Measurements from ENCODE around the gene ZNF232.
"Not testable (repeated sequence)": the region's sequence is repeated elsewhere in the genome, so short reads cannot be mapped to it uniquely, and the experiment has no call there.

DNA sequence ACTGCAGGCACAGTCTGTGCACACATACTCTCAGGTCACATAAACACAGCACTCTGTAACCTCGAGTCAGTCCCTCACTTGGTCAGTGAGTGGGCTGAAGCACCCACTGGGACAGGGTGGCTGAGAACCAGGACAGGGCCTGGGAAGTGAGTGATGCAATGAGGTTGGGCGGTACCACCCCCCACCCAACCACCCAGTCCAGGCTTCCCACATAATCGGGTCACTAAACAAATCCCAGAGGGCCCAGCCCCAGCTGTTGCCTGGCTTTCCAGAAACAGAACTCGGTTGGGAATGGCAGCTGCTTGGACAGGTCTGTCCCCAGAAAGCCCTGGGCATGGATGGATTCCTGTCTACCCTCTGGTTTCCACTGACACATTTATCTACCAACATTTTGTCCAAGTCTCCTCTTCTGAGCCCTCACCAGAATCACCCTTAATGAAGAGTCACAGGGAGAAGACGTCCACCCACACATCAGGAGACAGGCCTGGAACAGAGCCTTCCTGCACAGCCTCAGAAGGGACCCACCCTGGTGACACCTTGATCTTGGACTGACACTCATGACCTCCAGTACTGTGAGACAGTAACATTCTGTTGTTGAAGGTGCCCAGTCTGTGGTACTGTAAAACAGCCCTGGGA is 12.6 kb upstream of the ZNF232 start:
- TF ChIP-seq, protein P1, sequence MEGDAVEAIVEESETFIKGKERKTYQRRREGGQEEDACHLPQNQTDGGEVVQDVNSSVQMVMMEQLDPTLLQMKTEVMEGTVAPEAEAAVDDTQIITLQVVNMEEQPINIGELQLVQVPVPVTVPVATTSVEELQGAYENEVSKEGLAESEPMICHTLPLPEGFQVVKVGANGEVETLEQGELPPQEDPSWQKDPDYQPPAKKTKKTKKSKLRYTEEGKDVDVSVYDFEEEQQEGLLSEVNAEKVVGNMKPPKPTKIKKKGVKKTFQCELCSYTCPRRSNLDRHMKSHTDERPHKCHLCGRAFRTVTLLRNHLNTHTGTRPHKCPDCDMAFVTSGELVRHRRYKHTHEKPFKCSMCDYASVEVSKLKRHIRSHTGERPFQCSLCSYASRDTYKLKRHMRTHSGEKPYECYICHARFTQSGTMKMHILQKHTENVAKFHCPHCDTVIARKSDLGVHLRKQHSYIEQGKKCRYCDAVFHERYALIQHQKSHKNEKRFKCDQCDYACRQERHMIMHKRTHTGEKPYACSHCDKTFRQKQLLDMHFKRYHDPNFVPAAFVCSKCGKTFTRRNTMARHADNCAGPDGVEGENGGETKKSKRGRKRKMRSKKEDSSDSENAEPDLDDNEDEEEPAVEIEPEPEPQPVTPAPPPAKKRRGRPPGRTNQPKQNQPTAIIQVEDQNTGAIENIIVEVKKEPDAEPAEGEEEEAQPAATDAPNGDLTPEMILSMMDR (IDR thresholded peaks at IDR 0.05) = not testable (repeated sequence)
- TF ChIP-seq ZFP36 (IDR thresholded peaks at IDR 0.05; ENCODE audit: borderline replicate concordance, partially characterized antibody); RFX5 (IDR thresholded peaks at IDR 0.05); POLR2A (IDR thresholded peaks at IDR 0.05; ENCODE audit: low read length); MAZ (IDR thresholded peaks at IDR 0.05; ENCODE audit: borderline replicate concordance, low read depth, low read length); EP300 (IDR thresholded peaks at IDR 0.05); TP53 (CRISPR knock-in tag; IDR thresholded peaks at IDR 0.05): not testable (repeated sequence)
- TF ChIP-seq, protein P2, sequence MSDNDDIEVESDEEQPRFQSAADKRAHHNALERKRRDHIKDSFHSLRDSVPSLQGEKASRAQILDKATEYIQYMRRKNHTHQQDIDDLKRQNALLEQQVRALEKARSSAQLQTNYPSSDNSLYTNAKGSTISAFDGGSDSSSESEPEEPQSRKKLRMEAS (IDR thresholded peaks at IDR 0.05) = not testable (repeated sequence)
- TF ChIP-seq, protein P3, sequence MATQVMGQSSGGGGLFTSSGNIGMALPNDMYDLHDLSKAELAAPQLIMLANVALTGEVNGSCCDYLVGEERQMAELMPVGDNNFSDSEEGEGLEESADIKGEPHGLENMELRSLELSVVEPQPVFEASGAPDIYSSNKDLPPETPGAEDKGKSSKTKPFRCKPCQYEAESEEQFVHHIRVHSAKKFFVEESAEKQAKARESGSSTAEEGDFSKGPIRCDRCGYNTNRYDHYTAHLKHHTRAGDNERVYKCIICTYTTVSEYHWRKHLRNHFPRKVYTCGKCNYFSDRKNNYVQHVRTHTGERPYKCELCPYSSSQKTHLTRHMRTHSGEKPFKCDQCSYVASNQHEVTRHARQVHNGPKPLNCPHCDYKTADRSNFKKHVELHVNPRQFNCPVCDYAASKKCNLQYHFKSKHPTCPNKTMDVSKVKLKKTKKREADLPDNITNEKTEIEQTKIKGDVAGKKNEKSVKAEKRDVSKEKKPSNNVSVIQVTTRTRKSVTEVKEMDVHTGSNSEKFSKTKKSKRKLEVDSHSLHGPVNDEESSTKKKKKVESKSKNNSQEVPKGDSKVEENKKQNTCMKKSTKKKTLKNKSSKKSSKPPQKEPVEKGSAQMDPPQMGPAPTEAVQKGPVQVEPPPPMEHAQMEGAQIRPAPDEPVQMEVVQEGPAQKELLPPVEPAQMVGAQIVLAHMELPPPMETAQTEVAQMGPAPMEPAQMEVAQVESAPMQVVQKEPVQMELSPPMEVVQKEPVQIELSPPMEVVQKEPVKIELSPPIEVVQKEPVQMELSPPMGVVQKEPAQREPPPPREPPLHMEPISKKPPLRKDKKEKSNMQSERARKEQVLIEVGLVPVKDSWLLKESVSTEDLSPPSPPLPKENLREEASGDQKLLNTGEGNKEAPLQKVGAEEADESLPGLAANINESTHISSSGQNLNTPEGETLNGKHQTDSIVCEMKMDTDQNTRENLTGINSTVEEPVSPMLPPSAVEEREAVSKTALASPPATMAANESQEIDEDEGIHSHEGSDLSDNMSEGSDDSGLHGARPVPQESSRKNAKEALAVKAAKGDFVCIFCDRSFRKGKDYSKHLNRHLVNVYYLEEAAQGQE (IDR thresholded peaks at IDR 0.05) = not testable (repeated sequence)

Data from A549 (cell line).